MM.1S (cell line): Measurements from ENCODE around the gene AGTRAP.

Source experiments
- CTCF ChIP-seq: fragments of 300-600 bp; sonication (generic); IDR thresholded peaks from 2 replicates; pipeline ENCODE4 v1.5.1; 2016; ENCODE audit warnings: antibody characterized with exemption, low read length, mixed read lengths
- EZH2 ChIP-seq: fragments of 300-600 bp; sonication (generic); optimal IDR thresholded peaks from 2 replicates; pipeline ENCODE3; 2017; ENCODE audit warnings: low read depth, mild to moderate bottlenecking, antibody characterized with exemption, low read length, mixed read lengths
- EZH2phosphoT487 ChIP-seq: fragments of 300-600 bp; sonication (generic); IDR thresholded peaks from 2 replicates; pipeline ENCODE4 v1.6.1; 2018; ENCODE audit warnings: antibody characterized with exemption, low read length

GRCh38 chr1:11749996-11750395, 14.1 kb downstream of the AGTRAP start:
- TF ChIP-seq EZH2 (no peak), CTCF (no peak), EZH2phosphoT487 (no peak)
